OCI-LY1 (cell line): Measurements from ENCODE around the gene TTN.
"Not testable (repeated sequence)": the region's sequence is repeated elsewhere in the genome, so short reads cannot be mapped to it uniquely, and the experiment has no call there.

Experiments used
- H2AFZ ChIP-seq: fragments of 200-600 bp; sonication (generic), shearing (Covaris generic); 2 replicates; pipeline ENCODE4 v1.6.0; 2014; ENCODE audit warnings: antibody characterized with exemption, mild to moderate bottlenecking, low read length
- H3F3A ChIP-seq: fragments of 200-600 bp; sonication (generic), shearing (Covaris generic); 2 replicates; pipeline ENCODE4 v1.6.0; 2014; ENCODE audit warnings: mild to moderate bottlenecking, antibody characterized with exemption, low read length, moderate library complexity; ENCODE audit not compliant: insufficient read depth
- H3K27ac ChIP-seq: fragments of 200-600 bp; sonication (generic); 2 replicates; pipeline ENCODE4 v1.5.1; 2014; ENCODE audit warnings: low read length, mixed run types, mild to moderate bottlenecking, low read depth; ENCODE audit not compliant: poor library complexity, severe bottlenecking
- H3K27me3 ChIP-seq: fragments of 200-600 bp; sonication (generic); 2 replicates; pipeline ENCODE4 v1.6.0; 2014; ENCODE audit warnings: antibody characterized with exemption, mild to moderate bottlenecking, low read length, moderate library complexity; ENCODE audit not compliant: insufficient read depth
- H3K36me3 ChIP-seq: fragments of 200-600 bp; sonication (generic); 2 replicates; pipeline ENCODE4 v1.6.1; 2014; ENCODE audit warnings: mild to moderate bottlenecking, antibody characterized with exemption, low read length, moderate library complexity, mixed read lengths; ENCODE audit not compliant: insufficient read depth
- H3K4me1 ChIP-seq: fragments of 200-600 bp; sonication (generic); 2 replicates; pipeline ENCODE4 v1.5.1; 2014; ENCODE audit warnings: mild to moderate bottlenecking, low read length, moderate library complexity; ENCODE audit not compliant: insufficient read depth, severe bottlenecking
- H3K4me2 ChIP-seq: fragments of 200-600 bp; sonication (generic), shearing (Covaris generic); 2 replicates; pipeline ENCODE4 v1.6.1; 2014; ENCODE audit warnings: low read length
- H3K4me3 ChIP-seq: fragments of 200-600 bp; sonication (generic); 2 replicates; pipeline ENCODE4 v1.5.1; 2014; ENCODE audit warnings: low read length, low read depth, mild to moderate bottlenecking, mixed read lengths; ENCODE audit not compliant: poor library complexity, severe bottlenecking
- H3K79me2 ChIP-seq: fragments of 200-600 bp; shearing (Covaris generic); 2 replicates; pipeline ENCODE4 v1.6.1; 2016; ENCODE audit warnings: mixed run types, low read length, mixed read lengths; ENCODE audit not compliant: insufficient read depth
- H3K9ac ChIP-seq: fragments of 200-600 bp; sonication (generic), shearing (Covaris generic); 2 replicates; pipeline ENCODE4 v1.6.1; 2014; ENCODE audit warnings: mild to moderate bottlenecking, low read length, mixed read lengths
- H3K9me2 ChIP-seq: fragments of 200-600 bp; sonication (generic), shearing (Covaris generic); 2 replicates; pipeline ENCODE4 v1.6.1; 2014; ENCODE audit warnings: low read depth, mild to moderate bottlenecking, low read length, mixed read lengths
- H3K9me3 ChIP-seq: fragments of 200-600 bp; shearing (Covaris generic); 2 replicates; pipeline ENCODE4 v1.6.1; 2014; ENCODE audit warnings: low read length, mixed read lengths
- H4K20me1 ChIP-seq: fragments of 200-600 bp; sonication (generic), shearing (Covaris generic); 2 replicates; pipeline ENCODE4 v1.6.0; 2016; ENCODE audit warnings: mild to moderate bottlenecking, low read length; ENCODE audit not compliant: insufficient read depth
- CTCF ChIP-seq: fragments of 200-600 bp; sonication (generic), shearing (Covaris generic); IDR thresholded peaks from 2 replicates; pipeline ENCODE4 v1.5.1; 2017; ENCODE audit warnings: mild to moderate bottlenecking, antibody characterized with exemption, low read length, moderate library complexity, mixed read lengths
- EZH2 ChIP-seq: fragments of 200-600 bp; sonication (generic), shearing (Covaris generic); IDR thresholded peaks from 2 replicates; pipeline ENCODE4 v1.8.0; 2017; ENCODE audit warnings: borderline replicate concordance, mixed run types, mild to moderate bottlenecking, antibody characterized with exemption, low read length, moderate library complexity, mixed read lengths

TTN gene

GRCh38 chr2:178676046-178676445, 131.2 kb downstream of the TTN start:
- H3K27me3 ChIP-seq: no peaks in the 10 kb centered on the region
- peaks cover 9% of the 10 kb centered on the region for H3K4me1 ChIP-seq
- no peak overlapping the region for H3K27ac ChIP-seq
- TF ChIP-seq EZH2 (no peak), CTCF (no peak)
- no peaks in the 10 kb centered on the region for H3K9me2 ChIP-seq
- H4K20me1 ChIP-seq: no peaks in the 10 kb centered on the region
- no peak overlapping the region for H3K4me2 ChIP-seq
- H3K9ac ChIP-seq: no peak overlapping the region
- no peaks in the 10 kb centered on the region for H3F3A ChIP-seq
- H3K9me3 ChIP-seq: no peaks in the 10 kb centered on the region
- H3K79me2 ChIP-seq: no peaks in the 10 kb centered on the region
- no peak overlapping the region for H2AFZ ChIP-seq
- H3K4me3 ChIP-seq: no peak overlapping the region
- peaks cover 84% of the 10 kb centered on the region for H3K36me3 ChIP-seq

- H3K9me3 ChIP-seq: no peaks in the 10 kb centered on the region
- no peaks in the 10 kb centered on the region for H3K27me3 ChIP-seq
- no peaks in the 10 kb centered on the region for H3F3A ChIP-seq
- no peak overlapping the region for H2AFZ ChIP-seq
- H3K4me2 ChIP-seq: no peak overlapping the region
- TF ChIP-seq CTCF: no peak
- H3K27ac ChIP-seq: no peak overlapping the region
- no peak overlapping the region for H3K4me3 ChIP-seq
- H4K20me1 ChIP-seq: no peaks in the 10 kb centered on the region
- H3K9ac ChIP-seq: no peak overlapping the region
- no peaks in the 10 kb centered on the region for H3K9me2 ChIP-seq
- no peaks in the 10 kb centered on the region for H3K79me2 ChIP-seq
- peaks cover 9% of the 10 kb centered on the region for H3K4me1 ChIP-seq
- peaks cover 74% of the 10 kb centered on the region for H3K36me3 ChIP-seq
These were observed 133.1 kb downstream of the TTN start for GRCh38 chr2:178674122-178674521.

GRCh38 chr2:178666458-178666857, 140.8 kb downstream of the TTN start:
- Histone ChIP-seq H3K9me2 (no peaks in the 10 kb centered on the region), H3F3A (no peaks in the 10 kb centered on the region), H3K4me2 (no peak overlapping the region), H3K9me3 (no peaks in the 10 kb centered on the region), H3K9ac (no peak overlapping the region), H3K4me1 (no peaks in the 10 kb centered on the region), H3K27ac (no peak overlapping the region), H4K20me1 (no peaks in the 10 kb centered on the region), H3K79me2 (no peaks in the 10 kb centered on the region), H2AFZ (no peak overlapping the region), H3K27me3 (no peaks in the 10 kb centered on the region), H3K4me3 (no peak overlapping the region), H3K36me3 (peaks cover 54% of the 10 kb centered on the region)
- no peak for TF ChIP-seq EZH2
- TF ChIP-seq CTCF: no peak

GRCh38 chr2:178658480-178658879, 148.7 kb downstream of the TTN start:
- H3K4me1 ChIP-seq, H3K36me3 ChIP-seq, H3K9ac ChIP-seq, H3K9me3 ChIP-seq, H3F3A ChIP-seq, H3K79me2 ChIP-seq, H3K4me2 ChIP-seq, H3K27me3 ChIP-seq, H2AFZ ChIP-seq, H3K9me2 ChIP-seq, H3K4me3 ChIP-seq, H3K27ac ChIP-seq, H4K20me1 ChIP-seq: not testable (repeated sequence)
